H9 (cell line): ENCODE measurements around the gene OR6C76. TPM values are rescaled to one million over a fixed set of nuclear protein-coding genes. Genes with fewer than 3 reads are reported as not detected.

Experiments used
- DNase-seq: peaks from one replicate; pipeline ENCODE4 v3.0.0-alpha.2; 2017
- H2AFZ ChIP-seq: one replicate; pipeline ENCODE4 v1.6.1; 2013; ENCODE audit warnings: mild to moderate bottlenecking, low read length, control low read depth, moderate library complexity
- H2AK5ac ChIP-seq: 2 replicates; pipeline ENCODE4 v1.6.1; 2013; ENCODE audit warnings: low read length, control low read depth, mixed read lengths; ENCODE audit not compliant: insufficient read length
- H2BK120ac ChIP-seq: one replicate; pipeline ENCODE4 v1.6.1; 2013; ENCODE audit warnings: low read depth, mild to moderate bottlenecking, low read length, control low read depth, inconsistent platforms; ENCODE audit not compliant: poor library complexity, severe bottlenecking
- H2BK12ac ChIP-seq: 2 replicates; pipeline ENCODE4 v1.6.1; 2013; ENCODE audit warnings: low read length, control low read depth, mixed read lengths, low read depth; ENCODE audit not compliant: insufficient read length
- H2BK15ac ChIP-seq: 2 replicates; pipeline ENCODE4 v1.6.1; 2013; ENCODE audit warnings: low read depth, low read length, control low read depth
- H2BK20ac ChIP-seq: one replicate; pipeline ENCODE4 v1.6.1; 2013; ENCODE audit warnings: low read depth, mild to moderate bottlenecking, low read length, control low read depth, inconsistent platforms; ENCODE audit not compliant: poor library complexity, severe bottlenecking
- H2BK5ac ChIP-seq: 2 replicates; pipeline ENCODE4 v1.6.1; 2013; ENCODE audit warnings: low read length, control low read depth, mixed read lengths; ENCODE audit not compliant: insufficient read length
- H3K14ac ChIP-seq: 2 replicates; pipeline ENCODE4 v1.6.1; 2013; ENCODE audit warnings: low read length, control low read depth; ENCODE audit not compliant: insufficient read depth
- H3K18ac ChIP-seq: 2 replicates; pipeline ENCODE4 v1.6.1; 2013; ENCODE audit warnings: low read depth, mild to moderate bottlenecking, mixed read lengths, low read length, control low read depth; ENCODE audit not compliant: insufficient read length
- H3K23ac ChIP-seq: 2 replicates; pipeline ENCODE4 v1.6.1; 2013; ENCODE audit warnings: low read length, control low read depth, mixed read lengths, low read depth; ENCODE audit not compliant: insufficient read length
- H3K23me2 ChIP-seq: 2 replicates; pipeline ENCODE4 v1.6.1; 2013; ENCODE audit warnings: low read depth, mild to moderate bottlenecking, mixed read lengths, low read length, control low read depth; ENCODE audit not compliant: insufficient read length, poor library complexity, severe bottlenecking
- H3K27ac ChIP-seq: 2 replicates; pipeline ENCODE4 v1.5.1; 2013; ENCODE audit warnings: low read length, control low read depth, mixed read lengths, low read depth; ENCODE audit not compliant: insufficient read length
- H3K27me3 ChIP-seq: 2 replicates; pipeline ENCODE4 v1.6.1; 2013; ENCODE audit warnings: low read length, control low read depth, inconsistent platforms; ENCODE audit not compliant: insufficient read depth
- H3K4ac ChIP-seq: 2 replicates; pipeline ENCODE4 v1.6.1; 2013; ENCODE audit warnings: low read depth, mild to moderate bottlenecking, control low read depth, inconsistent platforms, low read length, moderate library complexity
- H3K4me1 ChIP-seq: 2 replicates; pipeline ENCODE4 v1.6.1; 2013; ENCODE audit warnings: low read length, control low read depth, inconsistent platforms; ENCODE audit not compliant: insufficient read depth
- H3K4me2 ChIP-seq: 2 replicates; pipeline ENCODE4 v1.6.1; 2013; ENCODE audit warnings: low read length, control low read depth, mixed read lengths; ENCODE audit not compliant: insufficient read length, insufficient read depth
- H3K56ac ChIP-seq: 2 replicates; pipeline ENCODE4 v1.6.1; 2013; ENCODE audit warnings: low read depth, mild to moderate bottlenecking, mixed read lengths, low read length, control low read depth; ENCODE audit not compliant: insufficient read length
- H3K79me1 ChIP-seq: 2 replicates; pipeline ENCODE4 v1.6.1; 2013; ENCODE audit warnings: low read depth, mild to moderate bottlenecking, moderate library complexity, low read length, control low read depth, inconsistent platforms; ENCODE audit not compliant: insufficient read depth, poor library complexity, severe bottlenecking
- H3K79me2 ChIP-seq: 2 replicates; pipeline ENCODE4 v1.6.1; 2013; ENCODE audit warnings: low read length, control low read depth, inconsistent platforms; ENCODE audit not compliant: insufficient read depth
- H3K9ac ChIP-seq: 2 replicates; pipeline ENCODE4 v1.6.1; 2013; ENCODE audit warnings: low read length, control low read depth, mixed read lengths; ENCODE audit not compliant: insufficient read length; ENCODE audit errors: extremely low read depth
- H3K9me3 ChIP-seq: one replicate; pipeline ENCODE4 v1.6.1; 2013; ENCODE audit warnings: low read depth, low read length, inconsistent platforms; ENCODE audit not compliant: control insufficient read depth
- H3T11ph ChIP-seq: one replicate; pipeline ENCODE4 v1.6.1; 2013; ENCODE audit warnings: mild to moderate bottlenecking, low read length, control low read depth, inconsistent platforms
- H4K20me1 ChIP-seq: one replicate; pipeline ENCODE4 v1.6.1; 2013; ENCODE audit not compliant: control insufficient read depth, insufficient read length, insufficient read depth
- H4K5ac ChIP-seq: 2 replicates; pipeline ENCODE4 v1.6.1; 2013; ENCODE audit warnings: low read depth, mild to moderate bottlenecking, mixed read lengths, low read length, control low read depth; ENCODE audit not compliant: insufficient read length
- H4K8ac ChIP-seq: replicated peaks from 2 replicates; pipeline ENCODE4 v1.6.1; 2013; ENCODE audit warnings: low read length, control low read depth, mixed read lengths, low read depth; ENCODE audit not compliant: insufficient read length
- H4K91ac ChIP-seq: 2 replicates; pipeline ENCODE4 v1.6.1; 2013; ENCODE audit warnings: low read depth, mild to moderate bottlenecking, moderate library complexity, mixed read lengths, low read length, control low read depth; ENCODE audit not compliant: insufficient read length
- H3K27ac Mint-ChIP-seq, 3 experiments: 2 replicates in 2 of 3; 3 replicates in 1 of 3; pipeline ENCODE4 v1.8.0; 2020 to 2021; ENCODE audit warnings: mixed read lengths in 3 of 3, mild to moderate bottlenecking in 1 of 3, moderate library complexity in 1 of 3
- H3K27me3 Mint-ChIP-seq: 2 replicates; pipeline ENCODE4 v1.8.0; 2021; ENCODE audit warnings: low read depth, mild to moderate bottlenecking, moderate library complexity, mixed read lengths
- H3K36me3 Mint-ChIP-seq, 3 experiments: 2 replicates in 2 of 3; 3 replicates in 1 of 3; pipeline ENCODE4 v1.8.0; 2020 to 2021; ENCODE audit warnings: low read depth in 3 of 3, mixed read lengths in 3 of 3; ENCODE audit not compliant: insufficient read depth in 1 of 3
- H3K4me1 Mint-ChIP-seq, 2 experiments: 2 replicates each; pipeline ENCODE4 v1.8.0; 2020; ENCODE audit warnings: mixed read lengths in 2 of 2
- H3K4me3 Mint-ChIP-seq, 2 experiments: 2 replicates in 1 of 2; 3 replicates in 1 of 2; pipeline ENCODE4 v1.8.0; 2020 to 2021; ENCODE audit warnings: mild to moderate bottlenecking in 2 of 2, mixed read lengths in 2 of 2, moderate library complexity in 1 of 2
- H3K9me3 Mint-ChIP-seq, 2 experiments: 2 replicates in 1 of 2; 3 replicates in 1 of 2; pipeline ENCODE4 v1.8.0; 2020; ENCODE audit warnings: mild to moderate bottlenecking in 2 of 2, mixed read lengths in 2 of 2, moderate library complexity in 1 of 2
- total RNA-seq: library from RNA; stranded (reverse); gene quantifications from 2 replicates; pipeline ENCODE4 v1.2.1, GENCODE V29; 2021
- TF ChIP-seq, protein P1 (sequence below): fragments of 200-600 bp; sonication (generic); conservative IDR thresholded peaks from 3 replicates; pipeline ENCODE4 v1.8.0; 2021; ENCODE audit warnings: antibody characterized with exemption, mild to moderate bottlenecking

The OR6C76 gene
- total RNA-seq, 1 experiment from 2014 or later: not detected

DNA sequence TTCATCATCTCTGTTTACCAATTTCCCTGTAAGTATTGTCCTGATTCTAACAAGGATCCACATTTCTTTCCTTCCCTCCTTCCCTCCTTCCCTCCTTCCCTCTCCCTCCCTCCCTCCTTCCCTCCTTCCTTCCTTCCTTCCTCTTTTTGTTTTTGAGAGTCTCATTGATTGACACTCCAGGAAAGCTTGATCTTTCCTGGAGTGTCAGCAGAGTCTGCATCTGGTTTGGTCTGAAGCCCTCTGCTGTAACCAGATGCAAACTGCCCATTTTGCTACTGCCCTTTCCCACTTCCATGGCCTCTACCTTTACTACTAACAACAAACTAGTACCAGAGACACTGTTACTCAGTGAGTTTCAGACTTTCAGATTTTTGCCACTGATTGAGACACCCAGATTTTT lies 40.2 kb upstream of the OR6C76 start:
- no peak overlapping the region for H4K5ac ChIP-seq
- H3K4me1 Mint-ChIP-seq: peaks cover 10 to 11% of the 10 kb centered on the region in 2 experiments
- H2AK5ac ChIP-seq: no peak overlapping the region
- H3K27ac Mint-ChIP-seq: no peak overlapping the region; a peak in 2 of 7 replicates
- no peaks in the 10 kb centered on the region for H4K20me1 ChIP-seq
- H2BK15ac ChIP-seq: no peak overlapping the region
- no peak overlapping the region for H3K14ac ChIP-seq
- H3K4me1 ChIP-seq: no peaks in the 10 kb centered on the region; the same call in 1 of the 2 replicates
- H3K4me2 ChIP-seq: no peak overlapping the region
- H3K4ac ChIP-seq: no peak overlapping the region
- peak overlapping the region in 1 of 2 experiments; percentile 13; a peak in 1 of 5 replicates for H3K4me3 Mint-ChIP-seq
- no peaks in the 10 kb centered on the region for H3K27me3 Mint-ChIP-seq
- H3K79me1 ChIP-seq: no peaks in the 10 kb centered on the region
- H3K9me3 ChIP-seq: no peaks in the 10 kb centered on the region
- H4K8ac ChIP-seq: no peak overlapping the region
- H3K9me3 Mint-ChIP-seq: no peaks in the 10 kb centered on the region
- no peaks in the 10 kb centered on the region for H3K36me3 Mint-ChIP-seq
- H2BK20ac ChIP-seq: no peak overlapping the region
- no peak overlapping the region for H3K27ac ChIP-seq
- H2BK120ac ChIP-seq: no peak overlapping the region
- no peak overlapping the region for H3K18ac ChIP-seq
- H3K27me3 ChIP-seq: no peaks in the 10 kb centered on the region
- TF ChIP-seq, protein P1, sequence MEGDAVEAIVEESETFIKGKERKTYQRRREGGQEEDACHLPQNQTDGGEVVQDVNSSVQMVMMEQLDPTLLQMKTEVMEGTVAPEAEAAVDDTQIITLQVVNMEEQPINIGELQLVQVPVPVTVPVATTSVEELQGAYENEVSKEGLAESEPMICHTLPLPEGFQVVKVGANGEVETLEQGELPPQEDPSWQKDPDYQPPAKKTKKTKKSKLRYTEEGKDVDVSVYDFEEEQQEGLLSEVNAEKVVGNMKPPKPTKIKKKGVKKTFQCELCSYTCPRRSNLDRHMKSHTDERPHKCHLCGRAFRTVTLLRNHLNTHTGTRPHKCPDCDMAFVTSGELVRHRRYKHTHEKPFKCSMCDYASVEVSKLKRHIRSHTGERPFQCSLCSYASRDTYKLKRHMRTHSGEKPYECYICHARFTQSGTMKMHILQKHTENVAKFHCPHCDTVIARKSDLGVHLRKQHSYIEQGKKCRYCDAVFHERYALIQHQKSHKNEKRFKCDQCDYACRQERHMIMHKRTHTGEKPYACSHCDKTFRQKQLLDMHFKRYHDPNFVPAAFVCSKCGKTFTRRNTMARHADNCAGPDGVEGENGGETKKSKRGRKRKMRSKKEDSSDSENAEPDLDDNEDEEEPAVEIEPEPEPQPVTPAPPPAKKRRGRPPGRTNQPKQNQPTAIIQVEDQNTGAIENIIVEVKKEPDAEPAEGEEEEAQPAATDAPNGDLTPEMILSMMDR: 0 out of 3 replicates have a peak, but pooled peaks have one; percentile 11
- no peak overlapping the region for H2BK5ac ChIP-seq
- H3T11ph ChIP-seq: no peak overlapping the region
- H3K79me2 ChIP-seq: no peaks in the 10 kb centered on the region
- no peaks in the 10 kb centered on the region for H3K23me2 ChIP-seq
- DNase-seq: peak; percentile 31
- peak overlapping the region; percentile 32 for H2AFZ ChIP-seq
- no peak overlapping the region for H4K91ac ChIP-seq
- no peak overlapping the region for H3K23ac ChIP-seq
- H2BK12ac ChIP-seq: no peak overlapping the region
- no peak overlapping the region for H3K9ac ChIP-seq
- no peak overlapping the region for H3K56ac ChIP-seq
